IPS-18c (cell line): ENCODE results near the gene FAF2.

ENCODE experiments used
- H3K4me3 ChIP-seq: 2 replicates; pipeline ENCODE4 v1.7.0; 2013; ENCODE audit warnings: low read depth, mild to moderate bottlenecking, low read length, moderate library complexity; ENCODE audit not compliant: insufficient read depth
- H3K9me3 ChIP-seq: one replicate; pipeline ENCODE4 v1.6.1; 2013; ENCODE audit warnings: mild to moderate bottlenecking, low read length, moderate library complexity; ENCODE audit not compliant: control insufficient read depth, insufficient read depth

FAF2 gene

DNA sequence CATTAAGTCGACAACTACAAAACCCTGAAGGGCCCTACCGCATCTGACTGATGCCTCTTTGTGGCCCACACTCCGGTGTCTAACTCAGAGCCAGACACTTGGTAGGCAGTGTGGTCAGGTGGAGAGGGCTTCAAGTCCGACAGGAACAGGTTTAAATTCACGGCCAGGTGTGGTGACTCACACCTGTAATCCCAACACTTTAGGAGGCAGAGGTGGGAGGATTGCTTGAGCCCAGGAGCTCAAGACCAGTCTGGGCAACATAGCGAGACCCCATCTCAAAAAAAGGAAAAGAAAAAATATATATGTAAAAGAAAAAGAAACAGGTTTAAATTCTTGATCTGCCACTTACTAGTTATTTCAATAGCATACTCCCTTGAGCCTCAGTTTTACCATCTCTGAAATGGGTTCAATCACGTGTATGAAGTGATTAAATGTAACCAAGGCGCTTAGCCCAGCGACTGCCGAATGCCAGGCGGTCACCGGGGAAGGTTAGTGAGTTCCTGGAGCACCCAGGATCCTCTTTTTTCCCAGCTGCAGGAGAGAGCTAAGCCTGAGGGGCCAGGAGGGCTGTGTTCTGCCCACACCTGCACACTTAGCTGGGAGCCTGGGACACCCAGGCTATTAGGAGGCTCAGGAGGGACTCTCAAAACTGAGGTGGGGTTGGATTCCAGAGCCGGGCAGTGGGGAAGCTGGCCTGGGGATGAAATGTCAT is 32.8 kb upstream of the FAF2 start:
- H3K9me3 ChIP-seq: peaks cover 5% of the 10 kb centered on the region
- H3K4me3 ChIP-seq: peak overlapping the region; percentile 76

DNA sequence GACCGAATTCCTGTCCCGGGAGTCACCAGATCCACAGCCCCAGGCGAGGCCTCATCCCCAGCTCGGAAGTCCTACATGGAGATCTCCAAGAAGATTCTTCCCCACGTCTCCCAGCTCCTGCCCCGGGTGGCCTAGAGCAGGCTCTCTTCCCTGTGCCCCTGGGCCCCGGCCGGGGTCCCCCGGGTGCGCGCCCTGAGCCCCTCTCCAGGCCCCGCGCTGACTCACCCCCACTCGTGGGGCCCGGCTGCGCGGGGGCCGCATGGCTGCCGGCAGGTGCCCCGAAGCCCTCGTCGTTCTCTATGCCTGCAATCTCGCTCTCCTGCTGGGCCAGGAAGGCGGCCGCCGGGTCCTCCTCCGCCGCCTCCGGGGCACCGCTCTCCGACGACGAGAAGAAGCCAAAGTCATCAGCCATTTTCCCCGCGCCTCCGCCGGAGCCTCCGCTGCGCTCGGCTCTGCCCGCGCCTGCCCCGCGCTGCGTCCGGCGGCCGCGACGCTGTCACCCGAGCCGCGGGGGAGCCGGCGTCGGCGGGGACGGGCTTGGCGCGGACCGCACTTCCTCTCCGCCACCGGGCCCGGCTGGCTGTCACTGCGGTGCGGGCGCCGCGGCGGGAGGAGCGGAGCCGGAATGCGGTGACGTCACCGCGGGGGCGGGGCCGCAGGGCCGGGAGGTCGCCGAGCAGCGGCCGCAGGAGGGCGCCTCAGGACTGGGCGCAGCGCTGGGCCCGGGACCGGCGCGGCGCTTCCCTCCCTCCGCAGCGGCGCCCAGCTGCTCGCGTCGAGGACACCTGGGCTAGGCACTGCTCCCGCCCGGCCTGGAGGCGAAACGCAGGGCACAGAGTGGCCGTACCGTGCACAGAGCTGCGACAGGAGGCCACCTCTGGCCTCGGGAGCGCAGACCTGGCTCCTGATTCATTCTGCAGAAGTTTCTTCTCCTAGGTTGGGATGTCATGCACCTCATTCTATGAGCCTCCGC is 31.9 kb upstream of the FAF2 start, which contains the start of gene CLTB:
TSS of gene CLTB (minus strand) at position 588 of the 973 bp plus-strand sequence. CDS start at position 412, 176 bp downstream.
- peaks cover 5% of the 10 kb centered on the region for H3K9me3 ChIP-seq
- H3K4me3 ChIP-seq: peak within 1 kb of the TSS; percentile 76

DNA sequence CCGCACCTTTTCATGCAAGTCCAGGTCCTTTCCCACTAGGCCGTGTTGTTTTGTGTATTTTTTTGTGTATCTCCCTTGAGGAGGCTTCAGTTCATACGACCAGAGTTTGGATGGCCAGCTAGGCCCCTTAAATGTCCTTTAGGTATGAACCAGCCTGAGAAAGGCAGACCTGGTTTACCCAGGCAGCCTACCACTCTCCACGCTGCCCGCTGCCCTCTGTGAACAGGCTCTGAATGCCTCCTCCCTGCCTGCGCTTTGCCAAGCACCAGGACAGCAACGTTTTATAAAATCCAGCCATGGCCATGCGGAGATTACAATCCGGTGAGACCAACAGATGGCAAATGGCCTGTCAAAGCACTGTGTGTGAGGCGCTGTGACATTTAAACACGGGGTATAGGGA is 31.2 kb upstream of the FAF2 start:
- no peak overlapping the region for H3K4me3 ChIP-seq

DNA sequence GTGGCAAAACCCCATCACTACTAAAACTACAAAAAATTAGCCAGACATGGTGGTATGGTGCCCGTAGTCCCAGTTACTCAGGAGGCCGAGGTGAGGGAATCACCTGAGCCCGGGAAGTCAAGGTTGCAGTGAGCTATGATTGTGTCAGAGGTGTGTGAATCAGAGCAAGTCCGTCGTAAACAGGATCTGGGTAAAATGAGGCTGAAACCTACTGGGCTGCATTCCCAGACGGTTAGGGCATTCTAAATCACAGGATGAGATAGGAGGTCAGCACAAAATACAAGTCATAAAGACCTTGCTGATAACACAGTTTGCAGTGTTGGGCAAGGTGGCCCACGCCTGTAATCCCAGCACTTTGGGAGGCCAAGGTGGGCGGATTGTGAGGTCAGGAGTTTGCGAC is 29.9 kb upstream of the FAF2 start:
- H3K4me3 ChIP-seq: no peak overlapping the region
- peaks cover 5% of the 10 kb centered on the region for H3K9me3 ChIP-seq

More for the DNA sequence above, 31.2 kb upstream of the FAF2 start:
- peaks cover 5% of the 10 kb centered on the region for H3K9me3 ChIP-seq

DNA sequence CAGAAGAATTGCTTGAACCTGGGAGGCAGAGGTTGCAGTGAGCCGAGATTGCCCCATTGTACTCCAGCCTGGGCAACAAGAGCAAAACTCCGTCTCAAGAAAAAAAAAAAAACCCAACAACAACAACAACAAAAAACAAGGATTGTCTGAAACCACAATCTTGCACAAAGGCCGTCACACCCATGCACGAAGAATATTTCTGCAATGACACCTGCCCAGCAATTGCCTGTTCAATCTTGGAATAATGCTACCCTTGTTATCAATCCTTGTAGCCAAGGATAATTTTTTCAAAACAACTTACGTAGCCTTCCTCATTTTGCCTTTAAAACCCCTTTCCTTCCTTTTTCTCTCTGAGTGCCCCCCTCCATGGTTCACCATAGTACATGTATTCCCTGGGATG is 28.1 kb upstream of the FAF2 start:
- peaks cover 5% of the 10 kb centered on the region for H3K9me3 ChIP-seq
- H3K4me3 ChIP-seq: no peak overlapping the region

DNA sequence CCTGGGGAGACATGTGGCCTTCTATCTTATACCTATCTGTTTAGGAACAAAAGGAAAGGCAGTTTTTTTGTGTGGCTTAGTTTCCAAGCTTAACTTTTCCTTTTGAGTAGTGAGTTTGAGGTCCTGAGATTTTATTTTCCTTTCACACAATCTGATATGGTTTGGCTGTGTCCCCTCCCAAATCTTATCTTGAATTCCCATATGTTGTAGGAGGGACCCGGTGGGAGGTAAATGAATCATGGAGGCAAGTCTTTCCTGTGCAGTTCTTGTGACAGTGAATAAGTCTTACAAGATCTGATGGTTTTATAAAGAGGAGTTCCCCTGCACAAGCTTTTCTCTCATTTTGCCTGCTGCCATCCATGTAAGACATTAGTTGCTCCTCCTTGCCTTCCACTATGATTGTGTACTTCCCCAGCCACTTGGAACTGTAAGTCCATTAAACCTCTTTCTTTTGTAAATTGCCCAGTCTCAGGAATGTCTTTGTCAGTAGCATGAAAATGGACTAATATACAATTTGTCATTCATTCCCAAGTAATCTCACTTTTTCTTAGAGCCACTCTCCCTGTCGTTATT is 27.1 kb upstream of the FAF2 start:
- Histone ChIP-seq H3K9me3 (no peaks in the 10 kb centered on the region), H3K4me3 (no peak overlapping the region)

DNA sequence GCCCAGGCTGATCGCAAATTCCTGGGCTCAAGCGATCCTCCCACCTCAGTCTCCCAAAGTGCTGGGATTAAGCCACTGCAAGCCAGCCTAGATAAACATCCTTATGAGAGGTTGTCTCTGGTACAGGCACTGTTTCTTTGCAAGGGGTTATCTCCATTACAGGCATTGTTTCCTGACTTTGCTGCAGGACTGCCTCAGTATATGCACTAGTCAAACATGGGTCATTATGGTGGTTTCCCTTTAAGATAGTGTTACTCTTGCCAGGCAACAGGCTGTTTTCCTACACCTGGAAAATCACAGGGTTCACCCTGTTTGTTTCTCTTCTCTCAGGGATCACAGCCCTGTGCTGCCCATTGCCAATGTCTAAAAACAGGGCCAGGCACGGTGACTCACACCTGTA is 24.0 kb upstream of the FAF2 start:
- H3K4me3 ChIP-seq: no peak overlapping the region
- H3K9me3 ChIP-seq: no peaks in the 10 kb centered on the region

DNA sequence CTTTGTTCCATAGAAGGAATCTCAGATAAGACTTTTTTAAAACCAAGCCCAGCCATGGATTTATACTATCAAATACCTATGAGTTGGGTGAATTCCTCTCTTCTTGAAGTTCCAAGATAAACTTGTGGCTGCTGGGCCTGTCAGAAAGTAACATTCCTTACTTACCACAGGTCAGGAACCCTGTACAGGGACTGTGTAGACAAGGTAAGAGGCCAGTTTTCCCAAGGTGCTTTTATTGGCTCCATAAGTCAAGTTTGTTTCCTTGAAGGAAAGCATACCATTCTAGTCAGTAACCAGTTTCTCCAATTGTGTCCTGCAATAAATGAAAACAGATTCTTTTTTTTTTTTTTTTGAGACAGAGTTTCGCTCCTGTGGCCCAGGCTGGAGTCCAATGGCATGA is 23.0 kb upstream of the FAF2 start:
- H3K9me3 ChIP-seq: no peaks in the 10 kb centered on the region

DNA sequence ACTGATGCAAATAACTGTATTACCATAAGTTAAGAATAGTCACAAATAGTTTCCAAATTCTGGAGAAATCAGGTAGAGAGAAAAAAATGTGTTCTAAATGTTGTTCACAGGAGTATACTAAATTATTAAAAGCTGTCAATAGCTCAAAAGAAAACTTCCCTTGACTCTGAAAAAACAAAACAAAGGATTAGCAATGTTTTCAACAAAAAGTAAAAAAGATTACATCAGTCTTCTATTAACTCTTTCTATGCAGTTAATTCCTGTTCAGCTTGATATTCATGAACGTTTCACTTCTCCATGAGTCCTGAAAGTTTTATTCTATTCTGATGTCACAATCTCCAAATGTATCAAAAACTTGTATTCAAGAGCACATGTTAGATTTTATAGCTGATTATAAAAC is 22.4 kb upstream of the FAF2 start:
- Histone ChIP-seq H3K9me3 (no peaks in the 10 kb centered on the region), H3K4me3 (no peak overlapping the region)

More for the DNA sequence above, 23.0 kb upstream of the FAF2 start:
- no peak overlapping the region for H3K4me3 ChIP-seq

DNA sequence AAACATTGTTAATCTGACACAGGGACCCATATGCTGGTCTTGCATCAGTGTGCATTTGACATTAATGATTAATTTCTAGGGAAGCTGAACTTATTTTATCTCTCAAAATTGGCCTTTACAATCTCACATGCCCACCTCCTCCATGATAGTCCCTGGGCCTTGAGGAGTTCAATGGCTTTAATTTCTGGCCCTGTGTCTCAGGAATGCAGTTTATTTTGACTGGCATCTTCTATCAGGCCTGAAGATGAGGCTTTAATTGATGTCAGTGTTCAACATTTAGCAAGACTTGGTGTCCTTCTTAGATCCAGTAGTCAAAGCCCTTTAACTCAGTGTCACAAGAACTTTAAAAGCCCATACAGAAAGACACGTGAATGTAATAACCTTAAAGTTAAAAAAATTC is 21.3 kb upstream of the FAF2 start:
- Histone ChIP-seq H3K9me3 (no peaks in the 10 kb centered on the region), H3K4me3 (no peak overlapping the region)

DNA sequence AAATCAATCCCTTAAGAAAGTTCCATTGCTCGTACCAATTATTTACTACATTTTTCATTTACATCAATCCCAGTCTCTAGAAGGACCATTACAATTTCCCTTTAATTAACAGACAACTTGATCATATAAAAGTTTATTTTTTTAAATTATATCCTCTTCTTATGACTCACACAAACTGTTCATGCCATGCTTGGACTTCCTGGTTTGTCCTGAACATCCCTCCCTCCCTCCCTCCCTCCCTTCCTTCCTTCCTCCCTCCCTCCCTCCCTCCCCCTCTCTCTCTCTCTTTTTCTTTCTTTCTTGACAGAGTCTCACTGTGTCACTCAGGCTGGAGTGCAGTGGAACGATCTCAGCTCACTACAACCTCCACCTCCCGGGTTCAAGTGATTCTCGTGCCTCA is 20.2 kb upstream of the FAF2 start:
- Histone ChIP-seq H3K4me3 (no peak overlapping the region), H3K9me3 (no peaks in the 10 kb centered on the region)

DNA sequence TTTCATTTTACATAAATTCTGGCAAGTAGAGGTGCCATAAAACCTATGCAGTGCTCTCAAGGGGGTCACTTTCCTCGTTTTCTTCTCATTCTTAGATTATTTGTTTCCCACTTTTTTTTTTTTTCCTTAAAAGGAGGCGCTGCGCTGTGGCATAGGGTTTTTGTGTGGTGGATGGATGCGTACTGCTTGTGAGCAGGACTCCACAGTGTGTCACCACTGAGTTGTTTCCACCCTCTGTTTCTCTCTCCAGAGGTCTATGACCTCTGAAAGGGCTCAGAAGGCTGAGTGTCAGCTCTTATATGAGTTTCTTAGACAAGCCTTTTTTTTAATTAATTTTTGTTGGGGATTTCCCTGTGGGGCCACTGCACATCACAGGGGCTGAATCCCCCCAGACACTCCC is 18.2 kb upstream of the FAF2 start:
- H3K4me3 ChIP-seq: no peak overlapping the region
- H3K9me3 ChIP-seq: no peaks in the 10 kb centered on the region

DNA sequence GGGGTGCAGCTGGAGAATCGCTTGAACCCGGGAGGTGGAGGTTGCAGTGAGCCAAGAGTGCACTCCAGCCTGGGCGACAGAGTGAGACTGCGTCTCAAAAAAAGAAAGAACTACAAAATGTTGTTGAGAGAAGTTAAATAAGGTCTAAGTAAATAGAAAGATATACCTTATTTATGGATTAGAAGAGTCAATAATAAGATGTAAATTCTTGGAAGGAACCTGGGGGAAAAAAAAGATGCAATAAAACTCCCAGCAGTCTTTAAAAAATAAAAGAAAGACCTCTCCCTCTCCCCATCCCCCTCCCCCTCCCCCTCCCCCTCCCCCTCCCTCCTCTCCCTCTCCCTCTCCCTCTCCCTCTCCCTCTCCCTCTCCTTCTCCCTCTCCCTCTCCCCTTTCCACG is 15.5 kb upstream of the FAF2 start:
- Histone ChIP-seq H3K4me3 (no peak overlapping the region), H3K9me3 (peaks cover 2% of the 10 kb centered on the region)

DNA sequence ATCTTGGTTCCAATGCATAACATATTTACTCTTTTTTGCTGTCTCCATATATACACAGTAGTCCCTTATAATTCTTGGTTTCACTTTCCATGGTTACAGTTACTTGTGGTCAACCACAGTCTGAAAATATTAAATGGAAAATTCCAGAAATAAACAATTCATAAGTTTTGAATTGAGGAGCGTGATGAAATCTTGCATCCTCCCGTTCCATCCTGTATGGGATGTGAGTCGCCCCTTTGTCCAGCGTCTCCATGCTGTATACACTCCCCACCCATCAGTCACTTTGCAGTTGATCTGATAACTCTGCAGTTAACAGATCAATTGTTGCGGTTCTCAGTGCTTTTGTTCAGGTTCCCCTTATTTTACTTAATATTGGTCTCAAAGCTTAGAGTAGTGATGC is 11.5 kb upstream of the FAF2 start:
- H3K9me3 ChIP-seq: peaks cover 2% of the 10 kb centered on the region
- H3K4me3 ChIP-seq: no peak overlapping the region

DNA sequence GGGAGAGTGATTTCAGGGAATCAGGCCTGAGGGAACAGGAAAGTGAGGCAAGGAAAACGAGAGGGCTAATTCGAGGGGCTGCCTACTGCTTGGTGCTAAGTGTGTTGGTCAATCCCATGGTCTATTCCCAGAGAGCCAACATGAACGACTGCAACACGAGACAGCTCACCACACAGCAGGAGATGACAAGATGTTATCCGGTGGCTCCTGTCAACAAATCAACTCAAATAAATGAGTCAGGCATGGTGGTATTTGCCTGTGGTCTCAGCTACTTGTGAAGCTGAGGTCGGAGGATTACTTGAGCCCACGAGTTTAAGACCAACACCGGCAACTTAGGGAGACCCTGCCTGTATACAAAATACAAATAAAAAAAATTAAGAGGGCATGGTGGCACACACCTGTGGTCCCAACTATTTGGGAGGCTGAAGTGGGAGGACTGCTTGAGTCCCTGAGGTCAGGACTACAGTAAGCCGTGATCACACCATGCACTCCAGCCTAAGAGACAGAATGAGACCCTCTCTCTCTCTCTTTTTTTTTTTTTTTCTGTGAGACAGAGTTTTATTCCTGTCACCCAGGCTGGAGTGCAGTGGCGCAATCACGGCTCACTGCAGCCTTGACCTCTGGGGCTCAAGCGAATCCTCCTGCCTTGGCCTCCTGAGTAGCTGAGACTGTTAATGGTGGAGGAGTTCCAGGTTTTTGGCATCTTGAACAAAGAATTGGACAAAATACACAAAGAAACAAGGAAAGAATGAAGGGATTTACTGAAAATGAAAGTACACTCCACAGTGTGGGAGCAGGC is 9.0 kb upstream of the FAF2 start:
- peaks cover 2% of the 10 kb centered on the region for H3K9me3 ChIP-seq
- H3K4me3 ChIP-seq: no peak overlapping the region

DNA sequence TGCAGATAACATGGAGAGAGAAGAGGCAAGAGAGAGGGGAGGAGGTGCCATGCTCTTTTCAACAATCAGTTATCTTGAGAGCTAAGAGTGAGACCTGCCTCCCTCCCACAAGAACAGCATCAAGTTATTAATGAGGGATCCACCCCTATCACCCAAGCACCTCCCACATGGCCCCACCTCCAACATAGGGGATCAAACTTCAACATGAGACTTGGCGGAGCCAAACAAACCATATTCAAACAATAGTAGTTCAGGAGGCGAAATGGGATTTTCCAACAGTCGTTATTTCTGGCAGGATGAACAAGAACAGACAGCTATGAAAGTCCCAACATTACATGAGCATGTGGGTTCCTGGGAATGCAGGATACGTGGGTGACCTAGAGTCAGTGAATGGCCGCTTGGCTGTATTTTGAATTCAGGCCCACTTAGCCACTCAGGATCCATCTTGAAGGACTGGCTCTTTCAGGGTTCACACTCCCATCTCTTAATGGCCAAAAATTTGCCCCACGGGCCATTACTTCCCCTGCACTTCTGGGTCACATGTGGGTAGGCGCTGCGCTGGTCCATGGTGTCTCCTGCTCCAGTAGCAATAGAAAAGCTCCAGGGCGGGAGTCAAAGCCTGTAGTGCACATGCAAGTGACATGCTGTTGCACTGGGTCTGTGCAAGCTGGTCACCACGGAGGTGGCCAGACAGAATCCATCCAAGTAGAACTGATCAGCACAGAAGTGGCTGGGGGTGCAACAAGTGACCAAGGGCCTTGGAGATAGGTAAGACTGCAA is 7.1 kb upstream of the FAF2 start:
- H3K9me3 ChIP-seq: no peaks in the 10 kb centered on the region
- no peak overlapping the region for H3K4me3 ChIP-seq
